GM18511 (cell line): Measurements from ENCODE around the gene SLC29A3.

Experiments
- ATAC-seq: cut with Tn5 transposase; IDR thresholded peaks from one replicate; pipeline ENCODE4 v1.9.1; 2021; ENCODE audit warnings: mild to moderate bottlenecking, moderate library complexity; ENCODE audit not compliant: unreplicated experiment

The SLC29A3 gene

DNA sequence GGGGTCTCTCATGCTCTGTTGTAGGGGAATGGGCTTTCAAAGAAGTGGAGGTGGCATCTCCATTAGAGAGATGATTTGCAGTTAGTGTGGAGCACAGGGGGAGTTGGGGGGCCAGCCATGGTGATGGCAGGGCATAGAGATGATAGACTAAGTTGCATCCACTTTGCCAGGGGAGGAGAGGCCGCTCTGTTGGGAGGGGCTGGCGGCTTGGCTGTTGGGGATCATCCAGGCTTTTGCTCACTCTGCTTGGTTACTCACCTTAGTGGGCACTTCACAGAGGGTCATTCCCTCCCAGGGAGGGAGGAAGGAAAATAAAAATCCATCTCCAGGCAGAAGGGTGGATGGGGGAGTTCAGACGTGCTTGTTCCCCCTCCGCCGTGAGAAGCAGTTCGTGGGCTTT lies 46.3 kb downstream of the SLC29A3 start:
- ATAC-seq: no peak

DNA sequence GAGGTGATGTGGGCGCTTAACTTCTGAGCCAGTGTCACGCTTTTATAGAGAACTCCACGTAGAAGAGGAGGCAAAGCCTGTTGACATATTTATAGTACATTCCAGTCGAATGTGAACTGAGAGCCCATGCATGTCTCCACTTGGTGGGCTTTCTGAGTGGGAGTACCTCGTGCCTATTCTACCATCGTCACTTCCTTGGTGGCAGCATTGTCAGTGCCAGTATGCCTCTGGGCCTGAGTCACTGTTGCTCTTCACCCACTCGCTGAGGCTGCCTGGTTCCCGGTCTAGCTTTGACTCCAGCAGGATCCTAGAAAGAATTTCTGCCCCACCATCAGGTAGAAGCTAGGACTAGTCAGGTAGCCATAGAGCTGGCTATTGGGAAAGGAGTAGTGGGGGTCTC lies 47.6 kb downstream of the SLC29A3 start:
- no peak for ATAC-seq

- ATAC-seq: no peak
These were observed 48.2 kb downstream of the SLC29A3 start for GRCh38 chr10:71367271-71367670.

- no peak for ATAC-seq
These were observed 49.1 kb downstream of the SLC29A3 start for GRCh38 chr10:71368176-71368575.

DNA sequence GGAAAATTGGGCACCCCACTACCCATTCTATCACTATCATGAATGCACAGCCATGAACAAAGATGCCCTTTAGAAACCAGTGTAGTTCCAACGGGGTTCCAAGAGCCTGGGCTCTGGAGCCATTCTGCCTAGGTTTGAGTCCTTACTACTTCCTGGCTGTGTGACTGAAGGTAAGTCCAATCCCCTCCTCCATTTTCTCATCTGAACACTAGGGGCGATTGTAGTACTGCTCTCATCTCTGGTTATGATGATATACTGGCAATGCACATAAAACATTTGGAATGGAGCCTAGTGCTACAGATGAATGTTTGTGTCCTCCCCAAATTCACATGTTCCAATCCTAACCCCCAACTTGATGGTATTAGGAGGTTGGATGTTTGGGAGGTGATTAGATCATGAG lies 49.6 kb downstream of the SLC29A3 start:
- no peak for ATAC-seq

DNA sequence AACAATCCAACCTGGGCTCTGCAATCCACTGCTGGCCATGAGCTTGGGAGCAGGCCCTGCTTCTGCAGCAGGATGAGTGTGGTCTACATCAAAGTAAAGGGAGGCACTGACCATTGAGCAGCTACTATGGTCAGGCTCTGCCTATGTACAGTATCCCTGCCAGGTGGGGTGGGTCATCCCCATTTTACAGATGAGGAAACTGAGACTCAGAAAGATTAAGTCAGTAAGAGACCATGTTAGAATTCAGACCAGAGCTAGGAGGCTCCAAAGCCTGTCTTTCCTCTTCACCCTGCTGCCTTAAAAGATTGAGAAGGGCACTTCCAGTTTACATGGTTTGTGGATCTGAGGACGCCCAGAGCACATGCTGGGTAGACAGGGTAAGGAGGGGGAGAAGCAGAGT lies 50.5 kb downstream of the SLC29A3 start:
- no peak for ATAC-seq

- no peak for ATAC-seq
These were observed 51.0 kb downstream of the SLC29A3 start for GRCh38 chr10:71370031-71370430.

GRCh38 chr10:71371750-71372166 lies 52.7 kb downstream of the SLC29A3 start:
- peak; percentile 56 for ATAC-seq

- peak; percentile 70 for ATAC-seq
These were observed 53.9 kb downstream of the SLC29A3 start for GRCh38 chr10:71372882-71373495.

- ATAC-seq: no peak
These were observed 55.6 kb downstream of the SLC29A3 start for GRCh38 chr10:71374481-71375233.

GRCh38 chr10:71375952-71376351 lies 56.9 kb downstream of the SLC29A3 start:
- no peak for ATAC-seq

- ATAC-seq: no peak
These were observed 59.5 kb downstream of the SLC29A3 start for GRCh38 chr10:71378336-71379117.

DNA sequence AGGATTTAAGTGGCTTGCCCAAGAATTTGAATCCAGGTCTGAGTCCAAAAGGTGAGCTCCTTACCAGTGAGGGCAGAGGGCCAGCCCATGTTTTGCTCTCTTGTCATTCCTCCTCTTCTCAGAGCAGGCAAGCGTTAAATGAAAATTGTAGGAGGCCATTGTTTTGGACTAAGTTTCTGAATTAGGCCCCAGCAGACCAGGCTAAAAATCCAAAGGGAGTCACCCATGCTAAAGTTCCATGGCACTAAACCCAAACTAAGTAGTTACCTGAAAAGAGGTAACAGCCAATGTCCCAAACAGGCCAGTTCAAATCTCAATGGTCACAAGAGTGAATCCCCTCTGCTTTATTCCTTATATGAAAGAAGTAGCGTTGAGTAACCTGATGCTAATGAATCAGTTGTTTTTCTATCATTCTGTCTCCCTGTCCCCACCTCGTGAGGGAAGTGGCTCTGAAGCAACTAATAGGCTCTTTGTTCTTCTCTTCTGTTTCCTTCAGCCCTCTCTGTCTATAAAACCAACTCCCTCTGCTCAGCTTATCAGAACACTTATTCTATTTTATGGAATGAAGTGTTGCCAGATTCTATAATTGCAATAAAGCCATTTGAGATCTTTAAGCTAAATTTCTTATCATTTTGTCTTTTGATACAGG lies 60.2 kb downstream of the SLC29A3 start:
- ATAC-seq: no peak

GRCh38 chr10:71380841-71381240 lies 61.8 kb downstream of the SLC29A3 start:
- no peak for ATAC-seq

- no peak for ATAC-seq
These were observed 62.6 kb downstream of the SLC29A3 start for GRCh38 chr10:71381611-71382010.

GRCh38 chr10:71382028-71382427 lies 63.0 kb downstream of the SLC29A3 start:
- no peak for ATAC-seq

GRCh38 chr10:71382757-71383156 lies 63.7 kb downstream of the SLC29A3 start:
- no peak for ATAC-seq

GRCh38 chr10:71383972-71384687 lies 65.1 kb downstream of the SLC29A3 start:
- peak; percentile 63 for ATAC-seq

- ATAC-seq: no peak
These were observed 69.1 kb downstream of the SLC29A3 start for GRCh38 chr10:71388171-71388570.

GRCh38 chr10:71388583-71389310 lies 69.7 kb downstream of the SLC29A3 start:
- no peak for ATAC-seq
